ENCODE data around the gene ABCB1. TPM values are rescaled to one million over a fixed set of nuclear protein-coding genes. Genes with fewer than 3 reads are reported as not detected.

The ABCB1 gene
- total and polyA plus RNA-seq, 2 donors (not counting 3 experiments of a cell fraction or from before 2014, with no cell fraction given), result 7.1 to 7.5 TPM

- no peak for DNase-seq (ENCODE audit: low read depth, low spot score)
- intact Hi-C loops (cut with micrococcal nuclease), result no loop called here
- TF ChIP-seq, protein P1, sequence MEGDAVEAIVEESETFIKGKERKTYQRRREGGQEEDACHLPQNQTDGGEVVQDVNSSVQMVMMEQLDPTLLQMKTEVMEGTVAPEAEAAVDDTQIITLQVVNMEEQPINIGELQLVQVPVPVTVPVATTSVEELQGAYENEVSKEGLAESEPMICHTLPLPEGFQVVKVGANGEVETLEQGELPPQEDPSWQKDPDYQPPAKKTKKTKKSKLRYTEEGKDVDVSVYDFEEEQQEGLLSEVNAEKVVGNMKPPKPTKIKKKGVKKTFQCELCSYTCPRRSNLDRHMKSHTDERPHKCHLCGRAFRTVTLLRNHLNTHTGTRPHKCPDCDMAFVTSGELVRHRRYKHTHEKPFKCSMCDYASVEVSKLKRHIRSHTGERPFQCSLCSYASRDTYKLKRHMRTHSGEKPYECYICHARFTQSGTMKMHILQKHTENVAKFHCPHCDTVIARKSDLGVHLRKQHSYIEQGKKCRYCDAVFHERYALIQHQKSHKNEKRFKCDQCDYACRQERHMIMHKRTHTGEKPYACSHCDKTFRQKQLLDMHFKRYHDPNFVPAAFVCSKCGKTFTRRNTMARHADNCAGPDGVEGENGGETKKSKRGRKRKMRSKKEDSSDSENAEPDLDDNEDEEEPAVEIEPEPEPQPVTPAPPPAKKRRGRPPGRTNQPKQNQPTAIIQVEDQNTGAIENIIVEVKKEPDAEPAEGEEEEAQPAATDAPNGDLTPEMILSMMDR (IDR thresholded peaks at IDR 0.05; ENCODE audit: extremely low read depth in 1 of 2, insufficient read depth in 1 of 2, low read depth in 1 of 2, low read length in 2 of 2), result no peak
- no peak for TF ChIP-seq FOS (IDR thresholded peaks at IDR 0.05; ENCODE audit: borderline replicate concordance, insufficient read depth, low read length)
- TF ChIP-seq MAX (IDR thresholded peaks at IDR 0.05; ENCODE audit: insufficient read depth, insufficient read length), result no peak
- no peaks in the 10 kb centered on the region for H4K20me1 ChIP-seq (replicated peaks; ENCODE audit: control insufficient read depth, extremely low read depth, insufficient read depth, low read length)
- no peak overlapping the region for H2AFZ ChIP-seq (ENCODE audit: low read depth, low read length)
- CTCF ChIA-PET, result interaction anchor here (0.7 to 3.5 kb wide), 5 partner anchors 10 to 369 kb away, joined by 3 to 17 read pairs (median 4); no protein-coding TSS in a partner anchor
- FAIRE-seq, result no peak
- BruUV-seq (replicated peaks), result no TSS peak
- no peak overlapping the region for H3K4me2 ChIP-seq (ENCODE audit: insufficient read depth, low read length)
- no peaks in the 10 kb centered on the region for H3K36me3 ChIP-seq (ENCODE audit: control insufficient read depth in 2 of 2, extremely low read depth in 1 of 2, insufficient read depth in 2 of 2, low read length in 2 of 2)
- H3K79me2 ChIP-seq (ENCODE audit: control insufficient read depth, insufficient read depth, low read length), result no peaks in the 10 kb centered on the region
- no peaks in the 10 kb centered on the region for H3K9me1 ChIP-seq (replicated peaks; ENCODE audit: control insufficient read depth, extremely low read depth, insufficient read depth, low read length)
- H3K4me1 ChIP-seq (ENCODE audit: control insufficient read depth, extremely low read depth, insufficient read depth, low read length), result no peaks in the 10 kb centered on the region
- dilution Hi-C loops (cut with MboI; ENCODE audit: extremely low pct_ligation_motif_present, low sequenced_read_pairs), result no loop called here
- no peaks in the 10 kb centered on the region for H3K9me3 ChIP-seq (replicated peaks; ENCODE audit: control insufficient read depth, insufficient read depth, low read length)
- no peak overlapping the region for H3K27ac ChIP-seq (ENCODE audit: insufficient read depth, low read depth, low read length)
- no peaks in the 10 kb centered on the region for H3K27me3 ChIP-seq (ENCODE audit: control insufficient read depth in 2 of 2, insufficient read depth in 2 of 2, low read length in 2 of 2)
- POLR2A ChIA-PET, result no interaction called here
- no peak overlapping the region for H3K9ac ChIP-seq (replicated peaks; ENCODE audit: extremely low read depth, insufficient read depth, low read length)
- no peak overlapping the region for H3K4me3 ChIP-seq (replicated peaks in 1 of 3; ENCODE audit: insufficient read depth in 1 of 3, low read depth in 1 of 3, low read length in 3 of 3)
These were observed 83.4 kb downstream of the ABCB1 start for GRCh38 chr7:87517136-87517815.

DNA sequence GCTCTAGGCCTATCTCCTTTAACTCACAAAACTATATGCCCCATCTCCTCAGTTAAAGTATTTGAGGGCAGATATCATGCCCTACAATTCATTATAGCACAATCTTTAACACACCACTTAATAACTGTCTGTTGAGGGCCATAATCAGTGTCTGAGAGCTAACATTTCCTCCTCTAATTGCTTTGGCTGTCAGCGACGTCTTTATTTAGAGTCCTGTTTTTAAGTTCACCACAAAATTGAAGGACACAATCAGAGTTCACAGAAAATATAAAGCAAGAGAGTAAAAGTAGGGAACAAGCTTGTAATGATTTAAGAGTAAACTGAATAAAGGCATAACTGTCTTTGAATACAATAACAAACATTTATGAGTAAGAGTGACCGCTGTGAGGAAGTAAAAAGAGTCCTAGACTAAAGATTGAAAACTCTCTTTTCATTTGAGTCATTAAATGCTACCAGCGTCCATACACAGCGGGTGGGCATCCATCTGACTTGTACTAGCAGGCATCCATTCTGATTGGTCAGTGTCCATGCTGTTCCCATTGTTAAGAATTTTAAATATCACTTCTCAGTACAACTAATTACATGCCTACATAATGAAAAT lies 86.8 kb downstream of the ABCB1 start:
- intact Hi-C loops (cut with micrococcal nuclease) (no loop called here), dilution Hi-C loops (cut with MboI; ENCODE audit: extremely low pct_ligation_motif_present, low sequenced_read_pairs) (no loop called here)
- H3K9me3 ChIP-seq (replicated peaks; ENCODE audit: control insufficient read depth, insufficient read depth, low read length), result no peaks in the 10 kb centered on the region
- H3K4me1 ChIP-seq (ENCODE audit: control insufficient read depth, extremely low read depth, insufficient read depth, low read length), result no peaks in the 10 kb centered on the region
- no peak overlapping the region for H2AFZ ChIP-seq (ENCODE audit: low read depth, low read length)
- no peak overlapping the region for H3K27ac ChIP-seq (ENCODE audit: insufficient read depth, low read depth, low read length)
- no peaks in the 10 kb centered on the region for H4K20me1 ChIP-seq (replicated peaks; ENCODE audit: control insufficient read depth, extremely low read depth, insufficient read depth, low read length)
- H3K9me1 ChIP-seq (replicated peaks; ENCODE audit: control insufficient read depth, extremely low read depth, insufficient read depth, low read length), result no peaks in the 10 kb centered on the region
- no peak for TF ChIP-seq JUN (IDR thresholded peaks at IDR 0.05; ENCODE audit: borderline replicate concordance, insufficient read depth, insufficient read length, low read depth)
- TF ChIP-seq FOS (IDR thresholded peaks at IDR 0.05; ENCODE audit: borderline replicate concordance, insufficient read depth, low read length), result no peak
- TF ChIP-seq POLR2A (IDR thresholded peaks at IDR 0.05; ENCODE audit: low read depth, low read length), result no peak
- TF ChIP-seq GATA2 (IDR thresholded peaks at IDR 0.05; ENCODE audit: insufficient read depth, insufficient read length, low read depth, low read length), result no peak
- TF ChIP-seq EZH2 (IDR thresholded peaks at IDR 0.05; ENCODE audit: borderline replicate concordance, low read depth, low read length, severe bottlenecking), result no peak
- TF ChIP-seq MAX (IDR thresholded peaks at IDR 0.05; ENCODE audit: insufficient read depth, insufficient read length), result no peak
- TF ChIP-seq, protein P1 (IDR thresholded peaks at IDR 0.05; ENCODE audit: extremely low read depth in 1 of 2, insufficient read depth in 1 of 2, low read depth in 1 of 2, low read length in 2 of 2), result no peak
- no peak for TF ChIP-seq MYC (IDR thresholded peaks at IDR 0.05; ENCODE audit: low read depth, low read length)
- TF ChIP-seq POLR2AphosphoS5 (IDR thresholded peaks at IDR 0.05; ENCODE audit: insufficient read depth, low read depth, low read length), result no peak
- no peak overlapping the region for H3K9ac ChIP-seq (replicated peaks; ENCODE audit: extremely low read depth, insufficient read depth, low read length)
- H3K4me3 ChIP-seq (replicated peaks in 1 of 3; ENCODE audit: insufficient read depth in 1 of 3, low read depth in 1 of 3, low read length in 3 of 3), result no peak overlapping the region
- H3K4me2 ChIP-seq (ENCODE audit: insufficient read depth, low read length), result no peak overlapping the region
- no peaks in the 10 kb centered on the region for H3K79me2 ChIP-seq (ENCODE audit: control insufficient read depth, insufficient read depth, low read length)
- DNase-seq (ENCODE audit: low read depth, low spot score), result no peak
- POLR2A ChIA-PET, result no interaction called here
- no peak for FAIRE-seq
- CTCF ChIA-PET, result no interaction called here
- H3K27me3 ChIP-seq (ENCODE audit: control insufficient read depth in 2 of 2, insufficient read depth in 2 of 2, low read length in 2 of 2), result peaks cover 0 to 3% of the 10 kb centered on the region in 2 experiments
- no peaks in the 10 kb centered on the region for H3K36me3 ChIP-seq (ENCODE audit: control insufficient read depth in 2 of 2, extremely low read depth in 1 of 2, insufficient read depth in 2 of 2, low read length in 2 of 2)
- no TSS peak for BruUV-seq (replicated peaks)
